GM12891 (cell line): ENCODE results near the gene RBM6.
"Not testable (repeated sequence)": the region's sequence is repeated elsewhere in the genome, so short reads cannot be mapped to it uniquely, and the experiment has no call there.

Experiments
- DNase-seq: peaks from one replicate; pipeline ENCODE4 v3.0.0; 2011; ENCODE audit warnings: low spot score; ENCODE audit not compliant: insufficient read length
- FAIRE-seq: peaks from 2 replicates; lab custom pipeline; 2011; peaks lifted over from hg19 to GRCh38; lab: Jason Lieb, UNC
- PAX5 ChIP-seq: IDR thresholded peaks from 2 replicates; pipeline ENCODE4 v1.6.1; 2011; ENCODE audit warnings: low read length, moderate library complexity, mild to moderate bottlenecking; ENCODE audit not compliant: insufficient read depth, severe bottlenecking
- POLR2A ChIP-seq: IDR thresholded peaks from 2 replicates; pipeline ENCODE4 v1.6.1; 2011; ENCODE audit warnings: low read depth, low read length, control low read depth
- POLR2AphosphoS5 ChIP-seq: IDR thresholded peaks from 2 replicates; pipeline ENCODE4 v1.6.1; 2011; ENCODE audit warnings: low read depth, low read length, control low read depth
- POU2F2 ChIP-seq: IDR thresholded peaks from 2 replicates; pipeline ENCODE4 v1.6.1; 2011; ENCODE audit warnings: low read depth, mild to moderate bottlenecking, control low read depth, low read length, moderate library complexity
- SPI1 ChIP-seq: IDR thresholded peaks from 2 replicates; pipeline ENCODE4 v1.6.1; 2011; ENCODE audit warnings: low read depth, low read length, control low read depth
- TAF1 ChIP-seq: IDR thresholded peaks from 2 replicates; pipeline ENCODE4 v1.6.1; 2011; ENCODE audit warnings: low read depth, low read length, control low read depth

The RBM6 gene

DNA sequence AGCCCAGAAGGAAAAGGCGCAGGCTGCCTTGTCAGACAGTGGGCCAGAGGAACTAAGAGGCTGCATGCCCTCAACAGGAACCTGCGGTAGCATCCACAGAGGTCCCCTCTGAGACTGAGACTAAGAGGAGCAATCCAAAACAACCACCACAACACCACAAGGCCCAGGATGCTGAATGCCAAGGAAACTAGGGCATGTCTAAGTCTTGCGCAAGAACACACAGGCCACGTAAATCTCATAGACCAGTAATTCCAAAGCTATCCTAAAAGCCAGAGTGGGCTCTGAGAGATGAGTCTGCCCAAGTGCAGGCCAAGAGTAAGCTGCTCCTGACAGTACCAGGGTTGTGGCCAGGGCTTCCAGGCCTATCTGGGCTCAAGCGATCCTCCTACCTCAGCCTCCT, 23.3 kb upstream of the RBM6 start:
- no peak for TF ChIP-seq POLR2AphosphoS5
- TF ChIP-seq PAX5 = no peak
- TF ChIP-seq TAF1 = no peak
- no peak for TF ChIP-seq SPI1
- no peak for TF ChIP-seq POU2F2
- no peak for TF ChIP-seq POLR2A
- DNase-seq (no peak), FAIRE-seq (no peak)

DNA sequence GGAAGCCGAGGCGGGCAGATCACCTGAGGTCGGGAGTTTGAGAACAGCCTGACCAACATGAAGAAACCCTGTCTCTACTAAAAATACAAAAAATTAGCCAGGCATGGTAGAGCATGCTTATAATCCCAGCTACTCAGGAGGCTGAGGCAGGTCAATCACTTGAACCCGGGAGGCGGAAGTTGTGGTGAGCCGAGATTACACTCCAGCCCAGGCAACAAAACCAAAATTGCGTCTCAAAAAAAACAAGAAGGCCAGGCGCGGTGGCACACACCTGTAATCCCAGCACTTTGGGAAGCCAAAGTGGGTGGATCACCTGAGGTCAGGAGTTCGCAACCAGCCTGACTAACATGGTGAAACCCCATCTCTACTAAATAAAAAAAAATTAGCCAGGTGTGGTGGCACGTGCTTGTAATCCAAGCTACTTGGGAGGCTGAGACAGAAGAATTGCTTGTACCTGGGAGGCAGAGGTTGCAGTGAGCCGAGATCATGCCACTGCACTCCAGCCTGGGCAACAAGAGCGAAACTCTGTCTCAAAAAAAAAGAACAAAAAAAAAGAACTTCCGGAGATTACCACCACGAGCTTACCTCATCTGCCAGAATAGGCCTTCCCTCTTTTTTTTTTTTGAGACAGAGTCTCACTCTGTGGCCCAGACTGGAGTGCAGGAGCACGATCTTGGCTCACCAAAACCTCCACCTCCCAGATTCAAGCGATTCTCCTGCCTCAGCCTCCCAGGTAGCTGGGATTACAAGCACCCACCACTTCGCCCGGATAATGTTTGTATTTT, 22.0 kb upstream of the RBM6 start:
- DNase-seq, FAIRE-seq: not testable (repeated sequence)

DNA sequence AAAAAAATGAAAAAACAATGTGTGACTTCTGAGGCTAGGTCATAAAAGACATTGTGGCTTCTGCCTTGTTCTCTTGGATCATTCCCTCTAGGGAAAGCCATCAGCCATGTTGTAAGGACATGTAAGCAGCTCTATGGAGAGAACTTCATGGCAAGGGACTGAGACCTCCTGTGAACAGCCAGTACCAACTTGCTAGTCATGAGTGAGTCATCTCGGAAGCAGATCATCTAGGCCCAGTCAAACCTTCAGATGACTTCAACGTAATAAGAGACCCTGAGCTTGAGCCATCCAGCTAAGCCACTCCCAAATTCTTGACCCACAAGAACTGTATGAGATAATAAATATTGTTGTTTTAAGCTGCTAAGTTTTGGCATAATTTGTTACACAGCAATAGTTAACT, 15.3 kb upstream of the RBM6 start:
- DNase-seq (no peak), FAIRE-seq (peak; percentile 9)
- TF ChIP-seq POU2F2 = no peak
- no peak for TF ChIP-seq POLR2A
- no peak for TF ChIP-seq TAF1
- no peak for TF ChIP-seq POLR2AphosphoS5
- no peak for TF ChIP-seq SPI1
- TF ChIP-seq PAX5 = no peak

DNA sequence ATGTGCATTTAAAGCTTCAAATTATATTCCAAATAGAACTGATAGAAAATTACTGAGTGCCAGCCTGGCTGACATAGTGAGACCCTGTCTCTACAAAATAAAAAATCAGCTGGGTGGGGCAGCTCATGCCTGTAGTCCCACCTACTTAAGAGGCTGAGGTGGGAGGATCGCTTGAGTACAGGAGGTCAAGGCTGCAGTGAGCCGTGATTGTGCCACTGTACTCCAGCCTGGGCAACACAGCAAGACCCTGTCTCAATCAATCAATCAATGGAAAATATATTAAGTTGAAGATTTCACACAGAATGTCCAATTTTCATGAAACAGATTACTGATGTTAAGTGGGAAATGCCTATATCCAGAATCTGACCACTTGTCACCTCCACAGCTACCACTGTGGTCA, 14.5 kb upstream of the RBM6 start:
- TF ChIP-seq SPI1 (no peak), POU2F2 (no peak), POLR2AphosphoS5 (no peak), PAX5 (no peak), POLR2A (no peak), TAF1 (no peak)
- FAIRE-seq = no peak
- DNase-seq = no peak

DNA sequence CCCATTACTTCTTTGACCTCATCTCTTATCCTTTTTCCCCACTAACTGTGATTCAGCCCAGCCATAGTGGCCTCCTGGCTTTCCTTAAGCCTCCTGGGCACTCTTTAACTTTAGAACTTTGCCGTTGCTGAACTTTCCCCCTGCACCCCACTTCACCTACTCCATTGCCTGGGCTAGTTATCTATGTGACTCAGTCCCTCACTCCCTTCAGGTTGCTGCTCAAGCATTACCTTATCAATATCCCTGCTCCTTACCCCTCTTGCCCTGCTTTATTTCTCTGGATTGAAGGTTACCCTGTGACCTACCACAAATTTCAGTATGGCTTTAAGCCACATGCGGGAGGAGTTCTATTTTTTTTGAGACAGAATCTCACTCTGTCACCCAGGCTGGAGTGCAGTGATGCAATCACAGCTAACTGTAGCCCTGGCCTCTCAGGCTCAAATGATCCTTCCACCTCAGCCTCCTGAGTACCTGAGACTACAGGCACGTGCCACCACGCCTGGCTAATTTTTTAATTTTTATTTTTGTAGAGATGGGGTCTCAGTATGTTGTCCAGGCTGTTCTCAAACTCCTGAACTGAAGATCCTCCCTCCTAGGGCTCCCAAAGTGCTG, 13.7 kb upstream of the RBM6 start:
- FAIRE-seq (no peak), DNase-seq (no peak)
- TF ChIP-seq PAX5 (no peak), POU2F2 (no peak), POLR2A (no peak), TAF1 (no peak), POLR2AphosphoS5 (no peak), SPI1 (no peak)

DNA sequence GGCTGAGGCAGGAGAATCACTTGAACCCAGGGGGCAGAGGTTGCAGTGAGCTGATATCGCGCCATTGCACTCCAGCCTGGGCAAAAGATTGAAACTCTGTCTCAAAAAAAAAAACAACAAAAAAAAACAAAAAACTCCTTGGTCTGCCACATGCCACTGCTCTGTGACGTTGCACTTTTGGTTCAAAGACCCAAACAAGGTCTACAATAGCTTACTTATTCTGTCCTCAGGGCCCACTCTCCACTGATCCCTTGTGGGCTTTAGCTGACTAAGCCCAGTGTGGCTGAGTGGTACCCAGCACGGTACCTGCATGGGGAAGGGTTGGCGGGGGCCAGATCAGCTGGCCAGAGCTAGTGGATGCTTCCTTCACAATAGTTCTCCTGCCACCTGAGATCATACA, 12.2 kb upstream of the RBM6 start:
- FAIRE-seq (no peak), DNase-seq (no peak)
- TF ChIP-seq POU2F2 (no peak), SPI1 (no peak), POLR2A (no peak), POLR2AphosphoS5 (no peak), TAF1 (no peak), PAX5 (no peak)

DNA sequence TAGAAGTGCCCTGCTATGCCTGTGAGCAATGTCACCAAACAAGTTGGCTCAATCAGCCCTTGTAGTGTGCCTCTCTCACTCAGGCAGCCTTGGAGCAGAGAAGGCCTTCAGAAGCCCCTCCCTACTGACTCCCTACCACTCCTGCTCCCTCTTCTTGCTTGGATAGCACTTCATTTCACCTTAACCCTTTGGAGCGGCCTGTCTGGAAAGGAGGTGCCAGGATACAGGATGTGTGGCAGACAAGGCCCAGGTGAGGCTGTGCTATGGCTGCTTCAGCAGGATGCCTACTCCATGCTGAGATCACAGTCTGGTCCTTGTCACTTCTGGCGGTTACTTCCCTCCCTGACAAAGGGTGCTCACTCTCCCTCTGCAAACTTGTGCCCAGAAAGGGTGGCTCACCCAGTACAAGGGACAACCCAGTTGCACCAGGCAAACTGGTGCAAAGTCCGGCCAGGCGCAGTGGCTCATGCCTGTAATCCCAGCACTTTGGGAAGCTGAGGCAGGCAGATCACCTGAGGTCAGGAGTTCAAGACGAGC, 11.4 kb upstream of the RBM6 start:
- DNase-seq = no peak
- TF ChIP-seq TAF1 (no peak), POLR2A (no peak), SPI1 (no peak), POU2F2 (no peak), POLR2AphosphoS5 (no peak)
- no peak for FAIRE-seq

DNA sequence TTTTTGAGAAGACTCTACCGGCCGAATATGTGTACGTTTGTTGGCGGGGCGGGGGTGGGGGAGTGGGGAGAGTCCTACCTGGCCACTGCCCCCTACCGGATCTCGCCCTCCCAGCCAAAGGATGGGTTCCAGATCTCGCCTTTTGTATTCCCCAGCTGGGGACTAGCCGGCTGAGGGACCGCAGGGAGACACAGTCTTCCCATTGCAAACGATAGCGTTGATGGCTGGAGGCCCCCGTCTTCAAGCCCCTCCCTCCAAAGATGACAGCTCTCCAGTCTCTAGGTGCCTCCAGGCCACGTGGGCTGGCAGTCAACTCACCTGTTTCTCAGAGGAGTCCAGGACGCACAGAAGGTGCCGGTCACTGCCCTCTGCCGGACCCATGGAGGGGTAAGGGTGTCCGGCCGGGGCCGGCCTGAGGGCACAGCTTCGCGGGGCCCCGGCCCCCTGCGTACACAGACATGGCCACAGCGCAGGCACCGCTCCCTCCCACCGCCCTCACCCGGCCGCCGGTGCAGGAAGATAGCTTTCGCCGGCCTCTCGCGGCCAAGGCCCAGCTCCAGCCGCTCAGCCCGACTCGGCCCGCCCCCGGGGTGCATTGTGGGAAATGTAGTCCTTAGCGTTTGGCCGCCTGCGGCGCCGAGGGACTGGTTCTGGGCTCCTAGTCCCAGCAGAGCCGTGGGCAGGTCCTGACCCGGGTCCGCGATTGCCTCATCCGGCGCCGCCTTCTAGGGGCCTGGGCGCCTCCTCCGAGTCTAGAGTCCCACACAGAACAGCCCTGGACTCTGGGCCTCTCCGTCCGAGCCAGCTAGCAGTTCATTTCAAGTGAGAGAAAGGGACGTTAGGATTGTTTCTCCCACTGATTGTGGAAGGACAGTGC, 10.4 kb upstream of the RBM6 start, which contains the start of gene MON1A:
MON1A (minus strand) TSS at position 521 of the 877 bp plus-strand sequence. CDS start 16,465 bp downstream, outside the sequence.
- peak; percentile 88 for FAIRE-seq

DNA sequence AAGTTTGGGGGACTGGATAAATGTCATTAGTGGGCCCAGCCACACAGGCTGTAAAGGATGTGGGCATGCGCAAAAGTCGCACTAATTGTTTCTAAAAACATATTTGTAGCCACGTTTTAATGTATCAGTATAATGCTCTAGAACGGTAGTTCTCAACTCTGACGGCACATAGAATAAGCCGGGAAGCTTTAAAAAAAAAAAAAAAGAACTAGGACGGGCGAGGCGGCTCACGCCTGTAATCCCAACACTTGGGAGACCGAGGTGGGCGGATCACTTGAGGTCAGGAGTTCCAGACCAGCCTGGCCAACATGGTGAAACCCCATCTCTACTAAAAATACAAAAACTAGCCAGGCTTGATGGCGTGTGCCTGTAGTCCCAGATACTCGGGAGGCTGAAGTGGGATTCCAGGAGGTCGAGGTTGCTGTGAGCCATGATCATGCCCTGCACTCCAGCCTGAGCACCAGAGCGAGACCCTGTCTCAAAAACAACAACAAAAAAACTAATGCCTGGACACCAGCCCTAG, 9.7 kb upstream of the RBM6 start:
- FAIRE-seq (no peak), DNase-seq (no peak)
- TF ChIP-seq POU2F2 = no peak
- no peak for TF ChIP-seq POLR2AphosphoS5
- TF ChIP-seq PAX5 = no peak
- no peak for TF ChIP-seq POLR2A
- no peak for TF ChIP-seq SPI1
- TF ChIP-seq TAF1 = no peak

More for the DNA sequence above, 10.4 kb upstream of the RBM6 start, which contains the start of gene MON1A:
- peak; percentile 88 for DNase-seq
- TF ChIP-seq POLR2A = peak; percentile 42; the same call in 1 of the 2 replicates
- no peak; the same call in 1 of the 2 replicates for TF ChIP-seq POU2F2
